ENCODE measurements around the gene HERC6. TPM values are rescaled to one million over a fixed set of nuclear protein-coding genes. Genes with fewer than 3 reads are reported as not detected.
"Not testable (repeated sequence)": the region's sequence is repeated elsewhere in the genome, so short reads cannot be mapped to it uniquely, and the experiment has no call there.

HERC6 gene
- total and polyA plus RNA-seq, 2 donors (not counting 1 experiment from before 2014, with no cell fraction given): 5.1 to 10.9 TPM

DNA sequence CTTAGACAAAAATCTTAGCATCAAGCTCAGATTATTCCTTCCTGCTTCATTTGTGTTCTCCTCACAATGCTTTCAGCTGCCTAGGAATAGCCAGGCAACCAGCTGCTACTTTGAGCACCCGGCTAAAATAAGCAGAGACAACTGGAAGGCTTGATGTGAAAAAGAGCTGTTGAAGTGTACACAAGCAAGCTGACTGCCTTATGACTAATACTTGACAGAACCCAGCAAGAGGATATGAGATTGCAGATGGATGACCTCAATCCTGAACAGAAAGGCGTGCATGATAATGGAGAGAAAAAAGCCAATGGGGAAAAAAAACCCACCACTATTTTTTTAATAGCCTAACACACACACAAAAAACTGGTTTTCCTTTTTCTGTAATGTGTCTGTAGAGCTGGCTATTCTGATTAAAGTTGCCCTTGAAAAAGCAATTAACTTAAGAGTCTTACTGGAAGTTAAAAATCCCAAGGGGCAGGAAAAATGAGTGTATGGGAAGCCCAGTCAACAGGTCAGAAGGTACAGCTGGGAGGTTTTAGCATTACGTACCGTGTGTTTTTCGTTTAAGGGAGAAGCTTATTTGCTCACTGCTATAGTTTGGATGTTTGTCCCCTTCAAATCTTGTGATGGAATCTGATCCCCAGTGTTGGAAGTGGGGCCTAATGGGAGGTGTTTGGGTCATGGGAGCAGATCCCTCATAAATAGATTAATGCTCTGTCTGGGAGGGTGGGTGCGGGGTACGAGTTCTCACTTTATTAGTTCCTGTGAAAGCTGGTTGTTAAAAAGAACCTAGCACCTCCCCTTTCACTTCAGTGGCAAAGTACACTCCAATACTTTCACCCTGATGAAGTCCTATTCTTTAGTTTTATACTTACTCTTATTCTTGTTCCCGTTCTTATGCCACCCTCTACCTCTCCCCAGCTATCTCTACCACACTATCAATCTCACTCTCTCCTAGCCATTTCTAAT lies 37.1 kb upstream of the HERC6 start:
- H3K36me3 ChIP-seq (replicated peaks in 1 of 2; ENCODE audit: control extremely low read depth in 1 of 2, control insufficient read depth in 1 of 2, extremely low read depth in 1 of 2, insufficient read depth in 2 of 2, low read length in 1 of 2): no peaks in the 10 kb centered on the region
- no peak overlapping the region for H3K4me3 ChIP-seq (ENCODE audit: control extremely low read depth in 1 of 5, extremely low read depth in 1 of 5, insufficient read depth in 1 of 5, low read depth in 2 of 5, low read length in 4 of 5)
- H4K20me1 ChIP-seq (ENCODE audit: control insufficient read depth, insufficient read depth, low read length, poor library complexity, severe bottlenecking): no peaks in the 10 kb centered on the region
- H3K4me2 ChIP-seq (replicated peaks; ENCODE audit: low read depth, low read length, poor library complexity, severe bottlenecking): no peak overlapping the region
- H3K27ac ChIP-seq (ENCODE audit: low read length in 2 of 2): no peak overlapping the region
- no peaks in the 10 kb centered on the region for H3K27me3 ChIP-seq (replicated peaks in 1 of 4; ENCODE audit: control extremely low read depth in 1 of 4, control insufficient read depth in 3 of 4, insufficient read depth in 4 of 4, low read length in 3 of 4)
- no peaks in the 10 kb centered on the region for H3K27me3 Mint-ChIP-seq
- H3K4me1 Mint-ChIP-seq: no peaks in the 10 kb centered on the region
- WGBS (ENCODE audit: insufficient coverage): 100% methylated on average over 4 of the region's 8 CpGs
- H3K9me3 Mint-ChIP-seq (ENCODE audit: insufficient read depth): peaks cover 2% of the 10 kb centered on the region
- H3K4me1 ChIP-seq (ENCODE audit: control insufficient read depth in 2 of 2, insufficient read depth in 2 of 2, low read length in 2 of 2): no peaks in the 10 kb centered on the region
- CTCF ChIA-PET: interaction anchor here (0.8 to 1.4 kb wide), 3 partner anchors 21 to 122 kb away, joined by 3 to 4 read pairs (median 3); partner anchors contain the start of gene HERC5
- POLR2A ChIA-PET: no interaction called here
- no peak for DNase-seq
- H3K9ac ChIP-seq (ENCODE audit: low read length): no peak overlapping the region
- ATAC-seq (ENCODE audit: low read depth): no peak
- no peak overlapping the region for H3K4me3 Mint-ChIP-seq
- no peaks in the 10 kb centered on the region for H3K79me2 ChIP-seq (ENCODE audit: control insufficient read depth, insufficient read depth, low read length)
- H3K9me3 ChIP-seq (ENCODE audit: control extremely low read depth in 1 of 3, control insufficient read depth in 2 of 3, insufficient read depth in 1 of 3, low read length in 2 of 3): no peaks in the 10 kb centered on the region
- intact Hi-C loops (cut with micrococcal nuclease): no loop called here
- no peak overlapping the region for H3K27ac Mint-ChIP-seq
- H2AFZ ChIP-seq (ENCODE audit: insufficient read depth, low read depth, low read length, poor library complexity, severe bottlenecking): no peak overlapping the region
- TF ChIP-seq, protein P1, sequence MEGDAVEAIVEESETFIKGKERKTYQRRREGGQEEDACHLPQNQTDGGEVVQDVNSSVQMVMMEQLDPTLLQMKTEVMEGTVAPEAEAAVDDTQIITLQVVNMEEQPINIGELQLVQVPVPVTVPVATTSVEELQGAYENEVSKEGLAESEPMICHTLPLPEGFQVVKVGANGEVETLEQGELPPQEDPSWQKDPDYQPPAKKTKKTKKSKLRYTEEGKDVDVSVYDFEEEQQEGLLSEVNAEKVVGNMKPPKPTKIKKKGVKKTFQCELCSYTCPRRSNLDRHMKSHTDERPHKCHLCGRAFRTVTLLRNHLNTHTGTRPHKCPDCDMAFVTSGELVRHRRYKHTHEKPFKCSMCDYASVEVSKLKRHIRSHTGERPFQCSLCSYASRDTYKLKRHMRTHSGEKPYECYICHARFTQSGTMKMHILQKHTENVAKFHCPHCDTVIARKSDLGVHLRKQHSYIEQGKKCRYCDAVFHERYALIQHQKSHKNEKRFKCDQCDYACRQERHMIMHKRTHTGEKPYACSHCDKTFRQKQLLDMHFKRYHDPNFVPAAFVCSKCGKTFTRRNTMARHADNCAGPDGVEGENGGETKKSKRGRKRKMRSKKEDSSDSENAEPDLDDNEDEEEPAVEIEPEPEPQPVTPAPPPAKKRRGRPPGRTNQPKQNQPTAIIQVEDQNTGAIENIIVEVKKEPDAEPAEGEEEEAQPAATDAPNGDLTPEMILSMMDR (IDR thresholded peaks at IDR 0.05): no peak
- TF ChIP-seq EZH2 (IDR thresholded peaks at IDR 0.05; ENCODE audit: borderline replicate concordance, insufficient read depth, low read depth, low read length, poor library complexity, severe bottlenecking): no peak

DNA sequence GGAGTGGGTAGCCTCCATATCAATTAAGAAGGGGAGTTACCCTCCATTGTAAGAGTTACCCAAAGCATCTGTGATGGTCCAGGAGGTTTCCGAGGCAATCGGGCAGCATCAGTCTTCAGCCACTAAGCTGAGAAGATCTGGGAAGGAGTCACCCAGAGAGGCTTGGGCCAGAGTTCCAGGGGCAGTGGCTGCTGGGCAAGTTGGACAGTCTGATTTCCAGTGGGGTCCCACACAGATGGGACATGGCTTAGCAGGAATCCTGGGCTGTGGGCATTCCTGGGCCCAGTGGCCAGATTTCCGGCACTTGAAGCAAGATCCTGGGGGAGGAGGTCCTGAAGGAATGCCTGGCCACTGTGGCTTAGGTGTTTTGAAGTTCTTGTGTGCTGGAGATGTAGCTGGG lies 31.8 kb upstream of the HERC6 start:
- H3K36me3 ChIP-seq (replicated peaks in 1 of 2; ENCODE audit: control extremely low read depth in 1 of 2, control insufficient read depth in 1 of 2, extremely low read depth in 1 of 2, insufficient read depth in 2 of 2, low read length in 1 of 2); H3K27me3 Mint-ChIP-seq; H3K4me1 ChIP-seq (ENCODE audit: control insufficient read depth in 2 of 2, insufficient read depth in 2 of 2, low read length in 2 of 2); CTCF ChIA-PET; H3K9me3 Mint-ChIP-seq (ENCODE audit: insufficient read depth); DNase-seq; H3K27me3 ChIP-seq (replicated peaks in 1 of 4; ENCODE audit: control extremely low read depth in 1 of 4, control insufficient read depth in 3 of 4, insufficient read depth in 4 of 4, low read length in 3 of 4); H3K4me1 Mint-ChIP-seq; H3K79me2 ChIP-seq (ENCODE audit: control insufficient read depth, insufficient read depth, low read length); H2AFZ ChIP-seq (ENCODE audit: insufficient read depth, low read depth, low read length, poor library complexity, severe bottlenecking); intact Hi-C loops (cut with micrococcal nuclease); ATAC-seq (ENCODE audit: low read depth); H3K4me3 Mint-ChIP-seq; H3K9ac ChIP-seq (ENCODE audit: low read length); H3K27ac Mint-ChIP-seq; H4K20me1 ChIP-seq (ENCODE audit: control insufficient read depth, insufficient read depth, low read length, poor library complexity, severe bottlenecking); H3K4me3 ChIP-seq (ENCODE audit: control extremely low read depth in 1 of 5, extremely low read depth in 1 of 5, insufficient read depth in 1 of 5, low read depth in 2 of 5, low read length in 4 of 5); H3K9me3 ChIP-seq (ENCODE audit: control extremely low read depth in 1 of 3, control insufficient read depth in 2 of 3, insufficient read depth in 1 of 3, low read length in 2 of 3); POLR2A ChIA-PET; H3K4me2 ChIP-seq (replicated peaks; ENCODE audit: low read depth, low read length, poor library complexity, severe bottlenecking); H3K27ac ChIP-seq (ENCODE audit: low read length in 2 of 2): not testable (repeated sequence)
- 95% methylated on average over 3 of the region's 3 CpGs for WGBS (ENCODE audit: insufficient coverage)

DNA sequence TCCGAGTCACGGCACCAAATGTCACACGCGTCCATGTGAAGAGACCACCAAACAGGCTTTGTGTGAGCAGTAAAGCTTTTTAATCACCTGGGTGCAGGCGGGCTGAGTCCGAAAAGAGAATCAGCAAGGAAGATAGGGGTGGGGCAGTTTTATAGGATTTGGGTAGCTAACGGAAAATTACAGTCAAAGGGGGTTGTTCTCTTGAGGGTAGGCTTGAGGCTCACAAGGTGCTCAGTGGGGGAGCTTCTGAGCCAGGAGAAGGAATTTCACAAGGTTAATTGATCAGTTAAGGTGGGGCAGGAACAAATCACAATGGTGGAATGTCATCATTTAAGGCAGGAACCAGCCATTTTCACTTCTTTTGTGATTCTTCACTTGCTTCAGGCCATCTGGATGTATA lies 29.9 kb upstream of the HERC6 start:
- H3K9me3 Mint-ChIP-seq (ENCODE audit: insufficient read depth); H3K4me3 ChIP-seq (ENCODE audit: control extremely low read depth in 1 of 5, extremely low read depth in 1 of 5, insufficient read depth in 1 of 5, low read depth in 2 of 5, low read length in 4 of 5); H2AFZ ChIP-seq (ENCODE audit: insufficient read depth, low read depth, low read length, poor library complexity, severe bottlenecking); POLR2A ChIA-PET; H3K4me3 Mint-ChIP-seq; CTCF ChIA-PET; DNase-seq; H3K9ac ChIP-seq (ENCODE audit: low read length); intact Hi-C loops (cut with micrococcal nuclease); H3K27ac ChIP-seq (ENCODE audit: low read length in 2 of 2); H3K36me3 ChIP-seq (replicated peaks in 1 of 2; ENCODE audit: control extremely low read depth in 1 of 2, control insufficient read depth in 1 of 2, extremely low read depth in 1 of 2, insufficient read depth in 2 of 2, low read length in 1 of 2); H3K27ac Mint-ChIP-seq; H3K4me2 ChIP-seq (replicated peaks; ENCODE audit: low read depth, low read length, poor library complexity, severe bottlenecking); H3K27me3 Mint-ChIP-seq; H4K20me1 ChIP-seq (ENCODE audit: control insufficient read depth, insufficient read depth, low read length, poor library complexity, severe bottlenecking); H3K27me3 ChIP-seq (replicated peaks in 1 of 4; ENCODE audit: control extremely low read depth in 1 of 4, control insufficient read depth in 3 of 4, insufficient read depth in 4 of 4, low read length in 3 of 4); H3K79me2 ChIP-seq (ENCODE audit: control insufficient read depth, insufficient read depth, low read length); H3K4me1 Mint-ChIP-seq; H3K9me3 ChIP-seq (ENCODE audit: control extremely low read depth in 1 of 3, control insufficient read depth in 2 of 3, insufficient read depth in 1 of 3, low read length in 2 of 3); ATAC-seq (ENCODE audit: low read depth); H3K4me1 ChIP-seq (ENCODE audit: control insufficient read depth in 2 of 2, insufficient read depth in 2 of 2, low read length in 2 of 2): not testable (repeated sequence)
- 85% methylated on average over 7 of the region's 7 CpGs for WGBS (ENCODE audit: insufficient coverage)
